AG08396 (cell line): Measurements from ENCODE around the gene CD276.
"Not testable (repeated sequence)": the region's sequence is repeated elsewhere in the genome, so short reads cannot be mapped to it uniquely, and the experiment has no call there.

Experiments
- DNase-seq: peaks from one replicate; pipeline ENCODE4 v3.0.0; 2012; ENCODE audit warnings: low spot score, mixed read lengths

Gene CD276

GRCh38 chr15:73710321-73710720 lies 26.1 kb downstream of the CD276 start:
- DNase-seq: no peak

DNA sequence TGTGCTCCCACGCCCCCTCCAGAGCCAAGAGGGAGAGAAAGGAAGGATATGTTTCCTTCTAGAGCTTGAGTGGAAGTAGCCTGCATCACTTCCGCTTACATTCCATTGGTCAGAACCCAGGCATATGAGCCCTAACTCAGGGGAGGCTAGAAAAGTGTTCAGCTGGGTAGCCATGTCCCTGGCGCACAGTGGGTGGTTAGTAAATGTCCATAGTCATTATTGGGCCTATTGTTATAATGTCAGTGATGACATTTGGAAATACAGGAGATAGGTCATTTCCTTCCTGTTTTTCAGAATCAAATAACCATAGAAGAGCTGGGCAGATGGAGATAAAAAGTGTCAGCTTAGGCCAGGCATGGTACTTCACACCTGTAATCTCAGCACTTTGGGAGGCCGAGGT lies 27.3 kb downstream of the CD276 start:
- DNase-seq: no peak

- no peak for DNase-seq
Observed at GRCh38 chr15:73712107-73712506, 27.9 kb downstream of the CD276 start.

DNA sequence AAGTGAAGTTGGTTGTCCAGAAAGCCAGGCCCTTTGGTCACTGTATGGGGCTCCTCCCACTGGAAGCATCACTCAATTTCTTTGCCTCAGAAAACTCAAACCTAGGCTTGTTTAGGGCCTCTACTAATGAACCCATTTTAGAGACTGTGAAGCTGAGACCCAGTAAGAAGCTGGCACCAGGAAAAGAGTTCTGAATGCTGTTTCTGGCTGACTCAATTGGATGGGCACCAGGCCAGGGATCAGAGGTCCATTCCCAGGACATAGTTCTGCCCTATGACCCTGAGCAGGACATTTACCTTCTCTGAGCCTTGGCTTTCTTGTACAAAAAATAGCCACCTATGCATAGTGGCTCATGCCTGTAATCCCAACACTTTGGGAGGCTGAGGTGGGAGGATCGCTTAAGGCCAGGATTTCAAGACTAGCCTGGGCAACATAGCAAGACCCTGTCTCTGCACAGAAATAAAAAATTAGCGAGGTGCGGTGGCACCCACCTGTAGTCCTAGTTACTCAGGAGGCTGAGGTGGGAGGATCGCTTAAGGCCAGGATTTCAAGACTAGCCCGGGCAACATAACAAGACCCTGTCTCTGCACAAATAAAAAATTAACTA lies 30.6 kb downstream of the CD276 start:
- DNase-seq: no peak

- DNase-seq: no peak
Observed at GRCh38 chr15:73715417-73715816, 31.2 kb downstream of the CD276 start.

GRCh38 chr15:73716417-73716816 lies 32.2 kb downstream of the CD276 start:
- DNase-seq: no peak

DNA sequence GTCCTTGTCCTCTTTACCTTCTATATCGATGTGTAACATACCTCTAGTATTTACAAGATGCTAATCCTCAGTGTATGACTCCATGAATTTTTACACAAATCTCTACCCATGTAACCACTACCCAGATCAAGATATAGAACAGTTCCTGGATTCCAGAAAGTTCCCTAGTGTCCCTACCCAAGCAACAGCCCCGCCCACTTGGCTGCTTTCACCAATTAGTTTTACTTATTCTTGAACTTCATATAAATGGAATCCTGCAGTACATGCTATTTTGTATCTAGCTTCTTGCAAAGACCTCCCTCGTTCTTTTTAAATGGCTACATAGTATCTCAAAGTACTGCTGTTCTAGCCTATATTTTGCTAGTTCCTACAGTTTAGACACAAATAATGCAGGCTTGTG lies 33.0 kb downstream of the CD276 start:
- no peak for DNase-seq

DNA sequence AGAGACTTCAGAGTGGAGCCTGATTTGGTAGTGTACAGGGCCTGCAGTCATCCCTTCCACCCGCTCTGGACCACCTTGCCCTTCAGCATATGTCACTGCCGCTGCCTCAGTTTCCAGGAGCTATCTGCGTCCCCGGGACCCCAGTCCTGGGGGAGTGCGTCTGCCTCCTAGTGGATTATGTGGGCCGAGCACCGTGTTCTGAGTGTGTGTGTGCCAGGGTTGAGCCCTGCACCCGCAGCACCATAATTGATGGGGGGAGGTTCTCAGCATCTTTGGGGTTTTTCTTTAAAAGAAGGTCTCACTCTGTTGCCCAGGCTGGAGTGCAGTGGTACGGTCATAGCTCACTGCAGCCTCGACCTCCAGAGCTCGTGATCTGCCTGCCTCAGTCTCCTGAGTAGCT lies 33.6 kb downstream of the CD276 start:
- no peak for DNase-seq

DNA sequence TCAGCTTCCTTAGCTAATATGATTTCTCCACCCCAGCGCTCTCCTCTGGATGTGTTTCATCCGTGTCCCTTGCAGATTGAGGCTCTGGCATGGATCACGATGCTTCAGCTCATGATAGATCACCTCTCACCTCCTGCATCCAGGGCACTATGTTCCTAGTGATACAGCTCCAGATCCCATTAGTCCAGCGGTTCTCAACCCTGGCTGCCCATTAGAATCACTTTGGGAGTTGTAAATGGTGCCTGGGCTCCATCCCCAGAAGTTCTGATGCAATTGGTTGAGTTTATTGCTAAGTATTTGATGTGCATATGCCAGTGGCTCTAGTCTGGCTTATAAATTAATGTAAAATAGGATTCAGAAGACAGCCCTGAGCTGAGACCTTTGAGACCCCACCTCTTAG lies 34.5 kb downstream of the CD276 start:
- DNase-seq: no peak

DNA sequence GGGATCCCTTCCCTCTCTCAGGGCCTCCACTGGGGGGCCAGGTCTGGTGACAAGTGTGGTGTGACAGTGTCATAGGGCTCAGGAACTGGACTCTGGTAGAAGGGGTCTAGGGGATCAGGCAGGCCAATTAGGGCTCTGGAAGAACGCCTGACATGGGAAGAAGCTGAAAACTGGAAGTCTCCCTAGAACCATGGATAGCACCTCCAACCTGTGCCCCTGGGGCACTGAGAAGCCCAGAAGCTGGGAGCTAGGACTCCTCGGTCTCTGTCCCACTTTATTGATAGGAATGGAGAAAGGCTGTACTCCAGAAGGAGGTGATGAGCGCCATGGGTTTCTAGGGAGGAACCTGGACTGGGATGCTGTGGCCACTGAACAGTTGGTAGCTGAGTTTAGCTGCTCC lies 38.2 kb downstream of the CD276 start:
- DNase-seq: no peak

GRCh38 chr15:73723191-73723590 lies 39.0 kb downstream of the CD276 start:
- no peak for DNase-seq

DNA sequence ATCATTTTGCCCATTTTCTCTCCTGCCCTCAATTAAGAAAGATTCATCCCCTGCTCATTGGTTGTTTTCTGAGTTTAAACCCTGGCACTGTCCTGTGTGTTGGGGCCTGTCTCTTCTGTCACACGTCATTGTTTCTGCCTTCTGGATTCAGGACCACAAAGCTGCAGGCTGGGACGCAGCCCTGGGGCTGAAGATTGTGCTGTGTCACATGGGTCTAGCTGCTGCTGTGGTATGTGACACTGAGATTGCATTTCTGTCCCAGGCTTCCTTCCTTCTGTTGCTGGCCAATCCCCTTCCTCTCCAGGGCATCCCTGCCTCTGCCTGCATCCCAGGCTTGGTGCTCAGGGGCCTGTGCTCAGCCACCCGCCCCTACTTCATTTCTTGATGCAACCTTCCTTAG lies 40.0 kb downstream of the CD276 start:
- no peak for DNase-seq

- DNase-seq: peak; percentile 71
Observed at GRCh38 chr15:73727330-73727976, 43.3 kb downstream of the CD276 start.

GRCh38 chr15:73732051-73732450 lies 47.9 kb downstream of the CD276 start:
- DNase-seq: not testable (repeated sequence)

DNA sequence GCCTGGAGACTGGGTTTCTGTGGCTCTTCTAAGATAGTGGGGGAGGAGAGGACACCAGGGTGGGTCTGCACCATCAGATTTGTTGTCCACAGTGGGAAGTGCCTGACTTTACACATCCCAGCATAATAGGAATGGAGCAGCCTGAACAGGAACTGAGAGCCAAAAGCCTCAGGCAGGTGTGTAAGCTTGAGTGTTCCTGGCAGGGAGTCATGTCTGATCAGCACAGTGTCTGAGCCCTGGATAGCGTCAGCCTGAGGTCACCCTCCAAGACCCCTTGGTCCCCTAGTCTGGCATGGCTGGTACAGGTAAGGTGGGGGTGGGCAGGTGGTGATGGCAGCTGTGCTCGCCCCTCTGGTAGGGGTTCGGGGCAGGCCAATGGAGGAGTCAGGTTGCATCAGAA lies 48.7 kb downstream of the CD276 start:
- no peak for DNase-seq

DNA sequence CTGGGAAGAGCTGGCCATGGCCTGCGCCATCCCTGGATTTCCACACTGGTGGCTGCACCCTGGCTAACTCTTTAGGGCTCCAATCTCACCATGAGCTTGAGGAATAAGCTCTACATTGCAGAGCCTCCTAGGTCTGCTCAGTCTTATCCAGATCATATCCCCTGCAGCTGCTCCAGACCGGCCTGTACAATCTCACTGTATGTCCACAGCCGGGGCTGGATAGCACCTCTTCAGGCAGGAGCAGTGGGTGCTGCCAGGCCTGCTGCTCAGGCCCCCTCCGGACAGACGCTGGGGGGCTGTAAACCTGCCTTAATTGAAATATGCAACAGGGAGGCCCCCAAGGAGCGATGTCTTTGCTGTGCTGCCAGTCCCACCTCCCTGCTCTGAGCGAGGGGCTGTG lies 53.4 kb downstream of the CD276 start:
- DNase-seq: no peak

DNA sequence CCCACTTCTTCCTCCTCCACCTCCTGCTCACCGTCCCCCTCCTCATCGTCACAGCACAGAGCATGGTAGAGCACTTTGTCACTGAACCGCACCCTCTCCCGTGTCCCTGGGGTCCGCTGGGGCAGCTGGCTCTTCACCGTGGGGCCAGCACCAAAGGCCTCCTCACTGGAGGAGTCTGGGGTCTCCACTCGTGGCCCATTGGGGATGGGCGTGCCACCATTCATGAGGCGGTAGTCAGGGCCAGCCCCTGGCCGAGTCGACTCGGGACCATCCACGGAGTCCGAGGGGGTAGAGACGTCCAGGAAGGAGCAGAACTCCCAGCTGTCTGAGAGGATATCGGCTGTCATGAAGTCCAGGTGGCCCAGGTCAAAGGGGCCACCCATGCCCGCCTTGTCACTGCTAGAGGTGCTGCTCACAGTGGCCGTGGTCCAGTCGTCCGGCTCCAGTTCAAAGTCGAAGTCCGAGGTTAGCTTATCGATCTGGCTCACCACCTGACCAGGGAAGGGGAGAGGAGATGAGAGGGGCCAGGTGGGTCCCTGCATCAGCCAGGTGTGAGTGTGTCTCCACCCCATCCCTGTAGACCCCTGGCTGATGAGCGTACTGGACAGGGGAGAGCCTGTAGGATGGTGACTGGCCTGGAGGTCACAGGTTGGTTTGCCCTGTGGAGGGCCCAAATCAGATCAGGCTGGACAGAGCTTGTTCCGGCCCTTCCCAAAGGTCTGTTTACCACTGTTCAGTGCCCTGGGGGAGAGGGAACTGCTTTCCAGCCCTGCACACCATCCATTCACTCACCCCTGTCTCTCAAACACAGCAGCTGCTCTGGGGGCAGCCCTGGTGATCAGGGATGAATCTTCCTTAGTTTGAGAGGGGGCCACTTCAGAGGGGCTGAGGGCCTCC lies 56.2 kb downstream of the CD276 start:
- no peak for DNase-seq

- no peak for DNase-seq
Observed at GRCh38 chr15:73741321-73741836, 57.2 kb downstream of the CD276 start.

DNA sequence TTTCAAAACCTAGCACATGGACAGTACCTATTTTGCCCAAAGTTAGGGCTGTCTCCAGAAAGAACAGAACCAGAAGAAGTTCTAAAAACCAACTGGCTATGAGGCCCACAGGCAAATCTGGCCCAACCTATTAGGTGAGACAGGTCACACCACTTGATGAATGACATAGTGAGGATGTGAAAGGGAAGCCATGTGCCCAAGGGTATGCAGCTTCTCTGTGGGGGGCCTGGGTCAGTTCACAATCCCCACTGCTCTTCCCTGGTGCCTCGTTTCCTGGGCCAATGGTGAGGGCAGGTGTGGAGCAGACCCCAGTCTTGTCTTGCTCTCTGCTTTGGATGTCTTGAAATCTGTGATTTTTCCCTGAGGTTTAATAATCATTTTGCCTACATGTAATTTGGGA lies 60.1 kb downstream of the CD276 start:
- DNase-seq: no peak

DNA sequence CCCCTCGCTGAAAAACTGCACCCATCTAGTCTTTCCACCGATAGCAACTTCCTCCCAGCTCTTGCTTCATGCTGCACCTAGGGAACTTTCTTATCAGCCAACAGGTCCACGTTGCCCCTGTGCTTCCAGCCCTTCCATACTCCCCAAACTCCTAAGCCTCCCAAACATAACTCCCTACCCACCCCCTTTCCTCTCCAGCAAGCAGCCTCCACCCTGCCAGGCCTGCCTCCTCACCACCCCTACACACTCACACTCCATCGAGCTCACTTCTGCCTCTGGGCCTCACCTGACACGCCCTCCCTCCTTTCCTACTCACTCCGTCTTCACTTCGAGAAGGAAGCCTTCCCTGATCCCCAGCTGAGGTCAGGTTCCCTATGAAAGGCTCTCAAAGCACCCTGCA lies 60.9 kb downstream of the CD276 start:
- no peak for DNase-seq

- no peak for DNase-seq
Observed at GRCh38 chr15:73746261-73746660, 62.1 kb downstream of the CD276 start.

DNA sequence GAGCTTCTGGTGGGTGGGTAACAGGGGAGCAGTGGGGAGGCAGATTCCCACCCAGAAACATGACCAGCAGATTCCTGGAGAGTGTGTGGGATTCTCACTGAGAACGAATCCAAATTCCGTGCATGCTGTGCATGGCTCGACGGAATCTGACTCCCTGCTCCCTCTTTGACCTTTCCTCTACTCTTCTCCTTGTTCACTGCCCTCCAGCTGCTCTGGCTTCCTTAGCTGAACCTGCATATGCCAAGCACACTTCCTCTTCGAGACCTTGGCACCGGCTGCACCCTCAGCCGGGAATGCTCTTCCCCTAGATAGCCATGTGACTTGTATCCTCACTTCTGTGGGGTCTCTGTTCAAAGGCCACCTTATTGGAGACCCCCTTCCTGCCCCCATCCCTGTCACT lies 62.7 kb downstream of the CD276 start:
- DNase-seq: peak; percentile 64
